Mesenchymal stem cell (in vitro differentiated cells and primary cell): ENCODE measurements around the gene BRD9.
"Not testable (repeated sequence)": the region's sequence is repeated elsewhere in the genome, so short reads cannot be mapped to it uniquely, and the experiment has no call there.

ENCODE experiments used
- DNase-seq: peaks from one replicate; pipeline ENCODE4 v3.0.0-alpha.2; 2013
- H2AFZ ChIP-seq: one replicate; pipeline ENCODE4 v1.6.1; 2013; ENCODE audit warnings: low read depth, mild to moderate bottlenecking, control low read depth, inconsistent platforms, low read length, moderate library complexity
- H2AK5ac ChIP-seq: 2 replicates; pipeline ENCODE4 v1.6.1; 2013; ENCODE audit warnings: low read length, moderate library complexity, mild to moderate bottlenecking, inconsistent platforms; ENCODE audit not compliant: severe bottlenecking
- H2BK120ac ChIP-seq: one replicate; pipeline ENCODE4 v1.6.1; 2013; ENCODE audit warnings: low read depth, mild to moderate bottlenecking, inconsistent platforms, low read length, moderate library complexity
- H2BK12ac ChIP-seq, 2 experiments: one replicate each; pipeline ENCODE4 v1.6.1; 2013; ENCODE audit warnings: inconsistent platforms in 2 of 2, low read length in 2 of 2, mild to moderate bottlenecking in 2 of 2, moderate library complexity in 2 of 2, control low read depth in 1 of 2
- H2BK15ac ChIP-seq: one replicate; pipeline ENCODE4 v1.6.1; 2013; ENCODE audit warnings: mild to moderate bottlenecking, low read depth, inconsistent platforms; ENCODE audit not compliant: poor library complexity, severe bottlenecking
- H2BK5ac ChIP-seq: 2 replicates; pipeline ENCODE4 v1.6.1; 2013; ENCODE audit warnings: low read depth, mild to moderate bottlenecking, low read length, control low read depth, inconsistent platforms; ENCODE audit not compliant: poor library complexity, severe bottlenecking
- H3K14ac ChIP-seq, 2 experiments: one replicate each; pipeline ENCODE4 v1.6.1; 2013; ENCODE audit warnings: inconsistent platforms in 2 of 2, low read length in 2 of 2, control low read depth in 1 of 2, mild to moderate bottlenecking in 1 of 2, moderate library complexity in 1 of 2
- H3K18ac ChIP-seq, 2 experiments: one replicate each; pipeline ENCODE4 v1.6.1; 2013; ENCODE audit warnings: inconsistent platforms in 2 of 2, low read length in 2 of 2, control low read depth in 1 of 2, low read depth in 1 of 2, mild to moderate bottlenecking in 1 of 2
- H3K23ac ChIP-seq, 2 experiments: one replicate each; pipeline ENCODE4 v1.6.1; 2013; ENCODE audit warnings: inconsistent platforms in 2 of 2, low read length in 2 of 2, mild to moderate bottlenecking in 2 of 2, moderate library complexity in 2 of 2, control low read depth in 1 of 2
- H3K27ac ChIP-seq: 2 replicates; pipeline ENCODE4 v1.5.1; 2013; ENCODE audit warnings: mild to moderate bottlenecking, moderate library complexity, low read length, control low read depth, inconsistent platforms; ENCODE audit not compliant: poor library complexity, severe bottlenecking
- H3K27me3 ChIP-seq, 2 experiments: 2 replicates each; pipeline versions ENCODE4 v1.6.1 to v1.7.0; 2013; ENCODE audit warnings: low read length in 2 of 2, mild to moderate bottlenecking in 2 of 2, moderate library complexity in 2 of 2, control low read depth in 1 of 2, inconsistent platforms in 1 of 2; ENCODE audit not compliant: control insufficient read depth in 1 of 2, insufficient read depth in 1 of 2
- H3K36me3 ChIP-seq, 2 experiments: 2 replicates each; pipeline versions ENCODE4 v1.6.1 to v1.7.0; 2013; ENCODE audit warnings: low read length in 2 of 2, control low read depth in 1 of 2, inconsistent platforms in 1 of 2, low read depth in 1 of 2, mild to moderate bottlenecking in 1 of 2; ENCODE audit not compliant: insufficient read depth in 2 of 2, control insufficient read depth in 1 of 2
- H3K4ac ChIP-seq, 2 experiments: one replicate each; pipeline ENCODE4 v1.6.1; 2013; ENCODE audit warnings: inconsistent platforms in 2 of 2, low read length in 2 of 2, mild to moderate bottlenecking in 2 of 2, moderate library complexity in 2 of 2, control low read depth in 1 of 2, low read depth in 1 of 2
- H3K4me1 ChIP-seq: 2 replicates; pipeline ENCODE4 v1.6.1; 2013; ENCODE audit warnings: low read depth, low read length, control low read depth; ENCODE audit not compliant: control insufficient read depth, insufficient read depth
- H3K4me2 ChIP-seq: 2 replicates; pipeline ENCODE4 v1.6.1; 2013; ENCODE audit warnings: low read length, mild to moderate bottlenecking, inconsistent platforms; ENCODE audit not compliant: poor library complexity, severe bottlenecking
- H3K4me3 ChIP-seq, 2 experiments: 2 replicates each; pipeline versions ENCODE4 v1.5.1 to v1.7.0; 2013; ENCODE audit warnings: low read length in 2 of 2, mild to moderate bottlenecking in 2 of 2, control low read depth in 1 of 2, low read depth in 1 of 2; ENCODE audit not compliant: insufficient read depth in 1 of 2
- H3K79me1 ChIP-seq: replicated peaks from 2 replicates; pipeline ENCODE4 v1.6.1; 2013; ENCODE audit warnings: mild to moderate bottlenecking, control low read depth, low read length, inconsistent platforms; ENCODE audit not compliant: poor library complexity, severe bottlenecking
- H3K9ac ChIP-seq: 2 replicates; pipeline ENCODE4 v1.7.0; 2013; ENCODE audit warnings: mild to moderate bottlenecking, low read length, moderate library complexity
- H3K9me3 ChIP-seq: 2 replicates; pipeline ENCODE4 v1.7.0; 2013; ENCODE audit warnings: mild to moderate bottlenecking, low read length; ENCODE audit not compliant: control insufficient read depth
- H4K8ac ChIP-seq: one replicate; pipeline ENCODE4 v1.6.1; 2013; ENCODE audit warnings: inconsistent platforms, mild to moderate bottlenecking, low read length, moderate library complexity
- H4K91ac ChIP-seq: one replicate; pipeline ENCODE4 v1.6.1; 2013; ENCODE audit warnings: mild to moderate bottlenecking, low read length, inconsistent platforms
- WGBS: methylation state at CpG from one replicate; pipeline ENCODE4 v1.1.7; 2013; ENCODE audit warnings: mixed read lengths; 5-methylcytosine and 5-hydroxymethylcytosine counted together

BRD9 gene

DNA sequence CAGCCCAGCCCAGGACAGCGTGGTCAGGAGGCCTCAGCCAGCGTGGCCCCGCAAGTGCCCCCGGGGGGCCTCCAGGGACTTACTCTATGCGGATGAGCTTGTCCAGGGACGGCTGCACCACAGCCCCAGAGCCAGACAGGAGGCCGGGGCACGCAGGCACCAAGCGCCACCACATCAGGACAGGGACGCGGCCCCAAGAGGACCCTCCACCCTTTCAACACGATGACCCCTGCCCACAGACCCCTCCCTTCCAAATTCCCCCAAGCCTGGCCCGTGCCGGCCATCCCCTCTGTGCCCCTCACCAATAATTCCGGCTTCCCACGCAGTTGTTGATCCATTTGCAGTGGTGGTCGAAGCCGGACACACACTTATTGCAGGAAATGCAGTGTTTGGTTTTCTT, 45.4 kb downstream of the BRD9 start:
- not testable (repeated sequence) for H3K14ac ChIP-seq, H4K91ac ChIP-seq, H3K4me2 ChIP-seq, H3K27ac ChIP-seq, H3K4me1 ChIP-seq, H2BK120ac ChIP-seq, H3K79me1 ChIP-seq, H2BK15ac ChIP-seq, H3K18ac ChIP-seq, H3K36me3 ChIP-seq, H3K4me3 ChIP-seq, H2BK5ac ChIP-seq, H3K23ac ChIP-seq, DNase-seq, H2AK5ac ChIP-seq, H3K4ac ChIP-seq, H3K9ac ChIP-seq, H3K9me3 ChIP-seq, H2AFZ ChIP-seq, H2BK12ac ChIP-seq, H4K8ac ChIP-seq
- no CpG with 5 or more reads among the region's 18 CpGs for WGBS
- H3K27me3 ChIP-seq, result peaks cover under 1 to 29% of the 10 kb centered on the region in 2 experiments

DNA sequence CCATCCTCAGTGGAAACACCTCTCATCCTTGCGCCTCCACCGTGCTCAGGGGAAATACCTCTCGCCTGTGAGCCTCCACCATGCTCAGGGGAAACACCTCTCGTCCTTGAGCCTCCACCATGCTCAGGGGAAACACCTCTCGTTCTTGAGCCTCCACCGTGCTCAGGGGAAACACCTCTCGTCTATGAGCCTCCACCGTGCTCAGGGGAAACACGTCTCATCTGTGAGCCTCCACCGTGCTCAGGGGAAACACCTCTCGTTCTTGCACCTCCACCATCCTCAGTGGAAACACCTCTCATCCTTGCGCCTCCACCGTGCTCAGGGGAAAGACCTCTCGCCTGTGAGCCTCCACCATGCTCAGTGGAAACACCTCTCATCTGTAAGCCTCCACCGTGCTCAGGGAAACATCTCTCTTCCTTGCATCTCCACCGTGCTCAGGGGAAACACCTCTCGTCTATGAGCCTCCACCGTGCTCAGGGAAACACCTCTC, 46.0 kb downstream of the BRD9 start:
- peaks cover 0 to 23% of the 10 kb centered on the region in 2 experiments for H3K27me3 ChIP-seq
- not testable (repeated sequence) for H2AK5ac ChIP-seq, H2AFZ ChIP-seq, H3K36me3 ChIP-seq, H3K79me1 ChIP-seq, H4K91ac ChIP-seq, H2BK120ac ChIP-seq, H2BK5ac ChIP-seq, H2BK15ac ChIP-seq, H3K14ac ChIP-seq, H3K18ac ChIP-seq, H3K4me2 ChIP-seq, H3K4me3 ChIP-seq, H4K8ac ChIP-seq, H3K9ac ChIP-seq, DNase-seq, H3K4me1 ChIP-seq, H3K9me3 ChIP-seq, H3K4ac ChIP-seq, H3K27ac ChIP-seq, H3K23ac ChIP-seq, H2BK12ac ChIP-seq
- WGBS, result 84% methylated on average over 18 of the region's 18 CpGs

DNA sequence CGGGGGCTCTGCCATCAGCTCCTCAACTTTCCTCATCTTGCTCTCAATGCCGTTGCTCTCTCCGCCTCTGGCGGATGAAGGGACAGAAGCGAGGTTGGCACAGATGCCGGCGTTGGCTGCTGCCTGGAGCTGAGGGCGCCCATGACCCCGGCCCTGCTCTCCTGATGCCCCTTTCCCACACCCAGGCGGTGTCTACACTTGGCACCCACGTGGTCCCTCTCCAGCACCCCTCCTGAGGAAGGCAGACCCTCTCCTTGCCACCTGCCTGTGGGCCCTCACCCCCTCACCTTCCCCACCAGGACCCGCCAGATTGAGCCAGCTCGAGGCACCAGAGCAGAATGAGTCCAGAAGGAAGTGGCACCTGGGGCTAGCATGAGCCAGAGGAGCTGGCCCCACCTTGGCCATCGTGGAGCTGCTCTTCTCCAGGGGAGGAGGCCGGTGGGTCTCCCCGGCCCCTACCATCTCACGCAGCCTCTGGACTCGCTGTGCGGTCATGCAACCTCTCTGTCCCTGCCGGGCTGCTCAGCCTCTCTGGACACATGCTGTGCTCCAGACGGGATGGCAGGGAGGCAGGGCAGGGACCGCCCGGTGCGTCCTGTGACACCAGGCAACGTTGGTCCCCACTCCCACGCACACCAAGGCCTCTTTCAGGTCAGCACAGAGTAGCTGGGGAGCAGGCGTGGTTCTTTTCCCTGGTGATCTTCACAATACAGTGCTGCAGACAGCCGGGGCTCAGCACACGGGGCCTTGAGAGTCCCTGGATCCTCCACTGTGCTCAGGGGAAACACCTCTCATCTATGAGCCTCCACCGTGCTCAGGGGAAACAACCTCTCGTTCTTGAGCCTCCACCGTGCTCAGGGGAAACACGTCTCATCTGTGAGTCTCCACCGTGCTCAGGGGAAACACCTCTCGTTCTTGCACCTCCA, 46.7 kb downstream of the BRD9 start:
- H3K14ac ChIP-seq, H2BK5ac ChIP-seq, H3K4me2 ChIP-seq, H3K23ac ChIP-seq, H2BK12ac ChIP-seq, H2AFZ ChIP-seq, H2BK120ac ChIP-seq, H3K4me1 ChIP-seq, H3K27ac ChIP-seq, H3K4me3 ChIP-seq, H2BK15ac ChIP-seq, H3K18ac ChIP-seq, H4K91ac ChIP-seq, H3K9ac ChIP-seq, H2AK5ac ChIP-seq, H3K36me3 ChIP-seq, H3K9me3 ChIP-seq, DNase-seq, H4K8ac ChIP-seq, H3K4ac ChIP-seq, H3K79me1 ChIP-seq: not testable (repeated sequence)
- H3K27me3 ChIP-seq, result peaks cover 0 to 16% of the 10 kb centered on the region in 2 experiments
- WGBS, result 88% methylated on average over 10 of the region's 35 CpGs

DNA sequence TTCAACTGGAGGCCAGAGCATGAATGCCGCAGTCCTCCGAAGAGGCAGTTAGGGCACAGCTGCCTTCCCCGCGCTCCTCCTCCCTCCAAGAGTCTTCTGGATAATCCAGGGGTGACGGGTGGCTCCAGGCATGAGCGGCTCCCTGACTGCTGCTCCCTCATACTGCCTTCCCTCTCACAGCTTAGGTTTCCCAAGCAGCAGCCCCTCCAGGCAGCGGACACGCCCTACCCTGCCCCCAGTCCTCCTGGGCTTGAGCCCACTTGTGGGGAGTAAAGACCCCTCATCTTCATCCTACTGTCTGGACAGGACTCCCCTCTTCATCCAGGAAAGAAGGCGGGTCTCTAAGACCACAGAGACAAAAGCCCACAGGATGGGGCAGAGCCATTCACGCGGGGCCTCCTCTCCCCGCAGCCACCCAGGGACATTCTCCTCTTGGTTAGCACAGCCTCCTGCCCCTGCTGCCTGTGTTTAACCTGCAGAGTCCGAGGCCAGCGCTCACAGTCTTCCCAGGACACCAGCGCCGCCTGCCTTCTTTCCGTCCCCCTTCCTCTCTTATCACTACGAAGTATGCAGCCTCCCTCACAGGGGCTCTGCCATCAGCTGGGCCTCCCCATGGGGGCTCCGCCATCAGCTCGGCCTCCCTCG, 47.4 kb downstream of the BRD9 start:
- not testable (repeated sequence) for H3K36me3 ChIP-seq, H4K8ac ChIP-seq, H3K27ac ChIP-seq, H3K4me3 ChIP-seq, H3K14ac ChIP-seq, H3K9ac ChIP-seq, H3K18ac ChIP-seq, H3K23ac ChIP-seq, H2BK12ac ChIP-seq, H2BK15ac ChIP-seq, H3K9me3 ChIP-seq, H3K27me3 ChIP-seq, H3K4me1 ChIP-seq, H3K4me2 ChIP-seq, H3K4ac ChIP-seq, H2BK120ac ChIP-seq, H4K91ac ChIP-seq, DNase-seq, H2BK5ac ChIP-seq, H3K79me1 ChIP-seq, H2AK5ac ChIP-seq, H2AFZ ChIP-seq
- WGBS, result 85% methylated on average over 10 of the region's 21 CpGs
